H1 (cell line): ENCODE data around the gene CACNG8. TPM values are rescaled to one million over a fixed set of nuclear protein-coding genes. Genes with fewer than 3 reads are reported as not detected.

Experiments
- CTCF ChIA-PET: fragments of 300-600 bp; sonication (Branson Sonifier 250); formaldehyde crosslinking; loops from one replicate; lab custom pipeline; 2021; ENCODE audit not compliant: partially characterized antibody; lab: Charles Lee
- POLR2A ChIA-PET: fragments of 300-600 bp; sonication (Branson Sonifier 250); formaldehyde crosslinking; loops from one replicate; lab custom pipeline; 2021; ENCODE audit warnings: inconsistent platforms; ENCODE audit not compliant: partially characterized antibody; lab: Charles Lee
- DNase-seq, 2 experiments: peaks; one replicate each; pipeline versions ENCODE4 v3.0.0 to v3.0.0-alpha.2; 2010 to 2022; ENCODE audit warnings: low spot score in 2 of 2, low read depth in 1 of 2, mixed read lengths in 1 of 2
- FAIRE-seq: peaks from 2 replicates; lab custom pipeline; 2011; peaks lifted over from hg19 to GRCh38; lab: Jason Lieb, UNC
- H2AFZ ChIP-seq: 2 replicates; pipeline ENCODE4 v1.8.1; 2012; ENCODE audit warnings: low read length, inconsistent platforms
- H2AK5ac ChIP-seq: 2 replicates; pipeline ENCODE4 v1.6.1; 2013; ENCODE audit warnings: low read depth, low read length
- H2BK120ac ChIP-seq: replicated peaks from 2 replicates; pipeline ENCODE3; 2013; ENCODE audit warnings: low read depth, low read length, inconsistent platforms
- H2BK12ac ChIP-seq: 2 replicates; pipeline ENCODE4 v1.6.1; 2013; ENCODE audit warnings: low read depth, low read length
- H2BK15ac ChIP-seq: 2 replicates; pipeline ENCODE4 v1.6.1; 2013; ENCODE audit warnings: low read length
- H2BK20ac ChIP-seq: 2 replicates; pipeline ENCODE4 v1.6.1; 2013; ENCODE audit warnings: low read length
- H2BK5ac ChIP-seq: 2 replicates; pipeline ENCODE4 v1.6.1; 2013; ENCODE audit warnings: low read depth, low read length
- H3K14ac ChIP-seq: 2 replicates; pipeline ENCODE4 v1.6.1; 2013; ENCODE audit warnings: inconsistent platforms; ENCODE audit not compliant: insufficient read length
- H3K18ac ChIP-seq: 2 replicates; pipeline ENCODE4 v1.6.1; 2013; ENCODE audit warnings: low read length; ENCODE audit errors: extremely low read depth
- H3K23ac ChIP-seq: 2 replicates; pipeline ENCODE4 v1.6.1; 2013; ENCODE audit warnings: inconsistent platforms; ENCODE audit not compliant: insufficient read length
- H3K23me2 ChIP-seq: 2 replicates; pipeline ENCODE4 v1.6.1; 2013; ENCODE audit warnings: low read depth, low read length
- H3K27ac ChIP-seq: 2 replicates; pipeline ENCODE4 v1.6.1; 2011; ENCODE audit warnings: low read depth, low read length, inconsistent platforms
- H3K27me3 ChIP-seq, 4 experiments: replicated peaks in 1 of 4; 1 replicate in 1 of 4; 2 replicates in 3 of 4; pipeline versions ENCODE4 v1.6.1 to v1.8.1; 2011 to 2013; ENCODE audit warnings: low read length in 3 of 4, mild to moderate bottlenecking in 3 of 4, inconsistent platforms in 2 of 4, mixed read lengths in 2 of 4, moderate library complexity in 1 of 4; ENCODE audit not compliant: control insufficient read depth in 3 of 4, insufficient read depth in 3 of 4; ENCODE audit errors: extremely low read depth in 1 of 4
- H3K36me3 ChIP-seq, 4 experiments: 2 replicates each; pipeline versions ENCODE4 v1.6.1 to v1.8.1; 2011 to 2013; ENCODE audit warnings: mild to moderate bottlenecking in 4 of 4, low read length in 3 of 4, moderate library complexity in 2 of 4, control low read depth in 1 of 4, inconsistent platforms in 1 of 4; ENCODE audit not compliant: insufficient read depth in 4 of 4, control insufficient read depth in 2 of 4
- H3K4ac ChIP-seq: replicated peaks from 2 replicates; pipeline ENCODE3; 2013; ENCODE audit warnings: low read length, low read depth, mixed read lengths, inconsistent platforms; ENCODE audit not compliant: insufficient read length
- H3K4me1 ChIP-seq, 4 experiments: replicated peaks in 1 of 4; 1 replicate in 1 of 4; 2 replicates in 3 of 4; pipeline versions ENCODE4 v1.6.1 to v1.8.1; 2011 to 2013; ENCODE audit warnings: low read length in 3 of 4, inconsistent platforms in 2 of 4, mixed read lengths in 1 of 4; ENCODE audit not compliant: insufficient read depth in 4 of 4, control insufficient read depth in 3 of 4
- H3K4me2 ChIP-seq, 2 experiments: 2 replicates each; pipeline versions ENCODE4 v1.6.1 to v1.8.1; 2011 to 2013; ENCODE audit warnings: low read depth in 2 of 2, low read length in 2 of 2, control low read depth in 1 of 2, inconsistent platforms in 1 of 2, mild to moderate bottlenecking in 1 of 2; ENCODE audit not compliant: insufficient read depth in 1 of 2
- H3K4me3 ChIP-seq, 4 experiments: fragments of 200-600, 300-600 bp in 1 of 4; sonication (generic), shearing (Covaris generic), sonication (Bioruptor Twin) in 1 of 4; 2 replicates each; pipeline versions ENCODE4 v1.5.1 to v1.8.1; 2011 to 2016; ENCODE audit warnings: low read length in 4 of 4, low read depth in 3 of 4, control low read depth in 2 of 4, inconsistent platforms in 2 of 4, mild to moderate bottlenecking in 2 of 4, mixed read lengths in 1 of 4, moderate library complexity in 1 of 4; ENCODE audit not compliant: insufficient read depth in 2 of 4; ENCODE audit errors: extremely low read depth in 1 of 4
- H3K56ac ChIP-seq: replicated peaks from 2 replicates; pipeline ENCODE3; 2013; ENCODE audit warnings: low read depth, mild to moderate bottlenecking, mixed read lengths, low read length, inconsistent platforms; ENCODE audit not compliant: insufficient read length
- H3K79me1 ChIP-seq: 2 replicates; pipeline ENCODE4 v1.6.1; 2013; ENCODE audit warnings: low read depth, low read length, control low read depth
- H3K79me2 ChIP-seq, 2 experiments: 2 replicates each; pipeline versions ENCODE4 v1.6.1 to v1.8.1; 2012 to 2013; ENCODE audit warnings: low read length in 2 of 2, mild to moderate bottlenecking in 2 of 2, inconsistent platforms in 1 of 2; ENCODE audit not compliant: insufficient read depth in 2 of 2, control insufficient read depth in 1 of 2
- H3K9ac ChIP-seq, 4 experiments: replicated peaks in 1 of 4; 1 replicate in 1 of 4; 2 replicates in 3 of 4; pipeline versions ENCODE4 v1.6.1 to v1.8.1; 2011 to 2013; ENCODE audit warnings: low read depth in 3 of 4, low read length in 3 of 4, control low read depth in 2 of 4, mild to moderate bottlenecking in 2 of 4, moderate library complexity in 2 of 4, inconsistent platforms in 1 of 4; ENCODE audit errors: extremely low read depth in 1 of 4
- H3K9me3 ChIP-seq, 2 experiments: 2 replicates each; pipeline versions ENCODE4 v1.6.1 to v1.8.1; 2012 to 2013; ENCODE audit warnings: mild to moderate bottlenecking in 2 of 2, moderate library complexity in 2 of 2, control low read depth in 1 of 2, inconsistent platforms in 1 of 2, low read depth in 1 of 2, low read length in 1 of 2, mixed read lengths in 1 of 2; ENCODE audit not compliant: insufficient read depth in 2 of 2
- H4K20me1 ChIP-seq, 2 experiments: replicated peaks in 1 of 2; 2 replicates each; pipeline versions ENCODE3 to v1.8.1; 2011 to 2013; ENCODE audit warnings: inconsistent platforms in 2 of 2, low read length in 2 of 2, mild to moderate bottlenecking in 1 of 2; ENCODE audit not compliant: insufficient read depth in 2 of 2, control insufficient read depth in 1 of 2
- H4K5ac ChIP-seq: 2 replicates; pipeline ENCODE4 v1.6.1; 2013; ENCODE audit warnings: low read length, low read depth, mixed read lengths, inconsistent platforms; ENCODE audit not compliant: insufficient read length
- H4K8ac ChIP-seq: 2 replicates; pipeline ENCODE4 v1.8.0; 2013; ENCODE audit warnings: mild to moderate bottlenecking, moderate library complexity, low read length, inconsistent platforms; ENCODE audit not compliant: insufficient read depth; ENCODE audit errors: extremely low read depth
- H4K91ac ChIP-seq: replicated peaks from 2 replicates; pipeline ENCODE3; 2013; ENCODE audit warnings: low read length, mixed read lengths, inconsistent platforms; ENCODE audit not compliant: insufficient read length
- WGBS, 2 experiments: shearing (Covaris generic) in 1 of 2; methylation state at CpG; one replicate each; pipeline versions ENCODE4 v1.1.6 to v1.1.7; 2013 to 2015; ENCODE audit warnings: low lambda C conversion rate in 2 of 2, mixed read lengths in 2 of 2, inconsistent platforms in 1 of 2, low coverage in 1 of 2, missing lambda C conversion rate in 1 of 2; ENCODE audit not compliant: insufficient replicate concordance in 2 of 2, insufficient coverage in 1 of 2, insufficient read length in 1 of 2; ENCODE audit errors: extremely low coverage in 1 of 2, missing lambda C conversion rate in 1 of 2; 5-methylcytosine and 5-hydroxymethylcytosine counted together
- polyA plus RNA-seq, 7 experiments: library from polyadenylated mRNA; depleted of rRNA in 3 of 7; stranded (reverse) in 5 of 7; unstranded in 2 of 7; fragments of >200 nt in 5 of 7; fragments of 200-250 nt in 2 of 7; gene quantifications; 1 replicate in 5 of 7; 2 replicates in 1 of 7; 4 replicates in 1 of 7; pipeline versions ENCODE4 v1.2.1 to v1.2.3, GENCODE V29; 2011 to 2013; ENCODE audit warnings: missing spikeins in 2 of 7, mixed read lengths in 2 of 7
- total RNA-seq: library from RNA; stranded (reverse); fragmentation: NEBNext Ultra II Directional; extraction: Animal tissue kit (Norgen Biotek cat#: 25700); gene quantifications from 2 replicates; pipeline ENCODE4 v1.2.1, GENCODE V29; 2021

Gene CACNG8
- total and polyA plus RNA-seq, 2 of the 8 experiments (the other 6 are each of a cell fraction or from before 2014, with no cell fraction given), result 0.41 to 4.5 TPM

DNA sequence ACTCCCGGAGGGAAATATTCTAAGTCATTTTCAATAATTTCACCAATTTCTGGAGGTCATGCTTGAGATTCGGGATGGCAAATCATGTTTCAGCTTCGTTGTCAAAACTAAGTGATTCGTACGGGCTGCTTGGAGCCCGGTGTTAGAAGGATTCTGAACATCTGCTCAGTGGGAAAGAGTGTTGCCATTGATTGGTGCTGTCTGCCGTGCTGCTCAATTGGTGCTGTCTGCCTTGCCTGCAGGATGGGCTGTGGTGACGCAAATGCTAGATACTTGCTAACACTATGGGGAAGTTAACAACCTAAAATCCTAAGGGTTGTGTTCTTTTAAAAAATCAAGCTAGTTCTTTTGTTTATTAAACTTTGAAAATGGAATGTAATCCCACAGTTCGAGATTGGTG lies 17.3 kb upstream of the CACNG8 start:
- no peak overlapping the region for H2BK120ac ChIP-seq
- CTCF ChIA-PET, result interaction anchor here (0.6 to 3.9 kb wide), 15 partner anchors 12 to 506 kb away, joined by 3 to 23 read pairs (median 4); no protein-coding TSS in a partner anchor
- H3K9me3 ChIP-seq, result no peaks in the 10 kb centered on the region
- H3K4me2 ChIP-seq, result peak overlapping the region; percentile 51 to 60
- H2BK5ac ChIP-seq, result no peak overlapping the region
- no peak overlapping the region for H2AK5ac ChIP-seq
- H3K23ac ChIP-seq, result no peak overlapping the region
- H3K9ac ChIP-seq, result no peak overlapping the region
- H3K18ac ChIP-seq, result no peak overlapping the region
- H3K23me2 ChIP-seq, result peaks cover 11% of the 10 kb centered on the region; the same call in 1 of the 2 replicates
- no peaks in the 10 kb centered on the region for H3K27me3 ChIP-seq
- no peaks in the 10 kb centered on the region for H4K20me1 ChIP-seq
- peaks cover 4 to 10% (median 7%) of the 10 kb centered on the region in 4 experiments; a peak in 6 of 7 replicates for H3K4me1 ChIP-seq
- no peaks in the 10 kb centered on the region for H3K36me3 ChIP-seq
- no peak overlapping the region for H2BK12ac ChIP-seq
- no peak overlapping the region for H2BK20ac ChIP-seq
- H3K79me1 ChIP-seq, result no peaks in the 10 kb centered on the region
- H2BK15ac ChIP-seq, result no peak overlapping the region
- no peaks in the 10 kb centered on the region for H3K79me2 ChIP-seq
- H2AFZ ChIP-seq, result no peak overlapping the region
- no peak overlapping the region for H4K8ac ChIP-seq
- FAIRE-seq (peak; percentile 98), DNase-seq (peak in 1 of 2 experiments; percentile 58)
- WGBS, 2 experiments, result 31% methylated on average over 9 of the region's 9 CpGs; no CpG with 5 or more reads in 1 of the 2 experiments
- no peak overlapping the region for H4K91ac ChIP-seq
- H3K4me3 ChIP-seq, result peak overlapping the region in 2 of 4 experiments; percentile 23 to 53; a peak in 4 of 8 replicates
- POLR2A ChIA-PET, result interaction anchor here (0.9 to 2.2 kb wide), 11 partner anchors 10 to 163 kb away, joined by 3 to 10 read pairs (median 4); partner anchors contain the start of gene MYADM
- H3K56ac ChIP-seq, result no peak overlapping the region
- H4K5ac ChIP-seq, result no peak overlapping the region
- no peak overlapping the region for H3K14ac ChIP-seq
- no peak overlapping the region for H3K4ac ChIP-seq
- no peak overlapping the region for H3K27ac ChIP-seq
